HG02610 (cell line): Measurements from ENCODE around the gene EPHA3.

Source experiments
- ATAC-seq: cut with Tn5 transposase; IDR thresholded peaks from one replicate; pipeline ENCODE4 v1.9.1; 2021; ENCODE audit warnings: mild to moderate bottlenecking, moderate library complexity; ENCODE audit not compliant: unreplicated experiment

Gene EPHA3

DNA sequence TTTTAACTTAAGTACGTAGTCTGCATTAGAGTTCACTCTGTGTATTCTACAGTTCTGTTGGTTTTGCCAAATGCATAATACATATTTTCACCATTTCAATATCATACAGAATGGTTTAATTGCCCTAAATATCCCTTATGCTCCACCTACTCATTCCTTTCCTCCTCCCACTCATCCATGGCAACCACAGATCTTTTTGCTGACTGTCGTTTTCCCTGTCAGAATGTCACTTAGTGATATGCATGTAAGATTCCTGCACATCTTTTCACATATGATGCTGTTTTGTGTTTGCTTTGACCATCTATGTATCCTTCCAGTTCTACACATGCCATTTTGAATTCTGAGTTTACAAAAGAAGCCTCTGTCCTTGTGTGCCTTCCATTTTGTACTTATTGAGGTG, 36.7 kb downstream of the EPHA3 start:
- ATAC-seq: no peak

DNA sequence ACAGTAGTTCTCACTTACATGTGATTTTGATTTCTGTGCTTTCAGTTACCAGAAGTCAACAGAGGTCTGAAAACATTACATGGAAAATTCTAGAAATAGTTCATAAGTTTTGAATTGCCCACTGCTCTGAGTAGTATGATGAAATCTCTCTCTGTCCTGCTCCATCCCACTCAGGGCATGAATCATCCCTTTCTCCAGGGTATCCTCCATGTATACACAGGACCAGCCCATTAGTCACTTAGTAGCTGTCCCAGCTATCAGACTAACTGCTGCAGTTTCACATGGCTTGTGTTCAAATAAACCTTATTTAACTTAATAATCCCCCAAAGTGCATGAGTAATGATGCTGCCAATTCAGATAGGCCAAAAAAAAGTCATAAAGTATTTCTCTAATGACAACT, 38.6 kb downstream of the EPHA3 start:
- no peak for ATAC-seq

DNA sequence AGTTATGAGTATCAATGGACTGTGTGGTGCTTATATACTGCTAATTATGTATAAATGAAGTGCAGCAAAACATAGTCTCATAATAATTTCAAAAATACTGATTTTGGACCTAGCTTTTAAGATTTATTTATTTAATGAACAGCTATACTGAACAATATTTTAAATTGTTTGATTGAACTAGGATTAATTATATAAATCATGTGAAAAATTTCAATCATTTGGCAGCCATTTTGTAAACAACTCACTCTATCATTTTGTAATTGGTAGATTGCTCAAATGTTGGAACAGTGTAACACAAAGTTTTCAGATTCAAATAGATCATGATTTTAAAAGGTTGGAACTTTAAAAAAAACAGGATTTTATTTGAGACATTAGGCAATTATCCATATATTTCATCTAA, 47.0 kb downstream of the EPHA3 start:
- ATAC-seq: no peak

GRCh38 chr3:89155811-89156210, 48.4 kb downstream of the EPHA3 start:
- ATAC-seq: no peak

DNA sequence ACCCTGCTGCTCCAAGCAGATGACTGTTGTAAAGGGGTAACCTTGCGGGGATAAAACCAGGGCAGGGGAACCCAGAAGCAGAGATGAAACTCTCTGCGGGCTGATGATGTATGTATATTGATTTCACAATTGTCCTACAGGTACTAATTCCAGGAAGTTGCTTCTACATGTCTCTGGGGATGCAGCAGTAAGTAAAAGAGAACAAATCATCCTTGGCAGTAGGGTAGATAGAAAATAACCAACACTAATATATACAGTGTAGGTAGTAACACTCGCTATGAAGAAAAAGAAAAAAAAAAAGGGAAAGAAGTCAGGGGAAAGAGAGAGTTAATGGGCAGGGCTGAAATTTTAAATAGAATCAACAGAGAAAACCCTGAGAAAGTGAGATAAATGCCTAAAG, 50.2 kb downstream of the EPHA3 start:
- no peak for ATAC-seq

DNA sequence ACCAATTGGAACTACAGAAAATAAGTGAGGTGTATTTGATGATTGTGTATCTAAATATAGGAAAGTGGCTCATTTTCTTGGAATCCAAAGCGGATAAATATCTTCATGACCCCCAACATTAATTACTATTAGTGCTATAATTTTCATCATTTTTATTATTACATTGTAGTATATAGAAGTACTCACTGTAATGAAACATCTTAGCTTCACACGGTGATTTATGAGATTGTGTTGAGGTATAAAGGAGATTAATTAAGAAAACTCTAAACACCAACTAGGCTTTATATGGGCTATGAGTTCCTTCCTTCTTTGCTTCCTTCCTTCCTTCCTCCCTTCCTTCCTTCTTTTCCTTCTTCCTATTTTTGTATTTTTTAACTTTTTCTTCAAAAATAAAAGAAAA, 52.2 kb downstream of the EPHA3 start:
- ATAC-seq: no peak

- no peak for ATAC-seq
Measured at GRCh38 chr3:89164774-89165173, 57.4 kb downstream of the EPHA3 start.

DNA sequence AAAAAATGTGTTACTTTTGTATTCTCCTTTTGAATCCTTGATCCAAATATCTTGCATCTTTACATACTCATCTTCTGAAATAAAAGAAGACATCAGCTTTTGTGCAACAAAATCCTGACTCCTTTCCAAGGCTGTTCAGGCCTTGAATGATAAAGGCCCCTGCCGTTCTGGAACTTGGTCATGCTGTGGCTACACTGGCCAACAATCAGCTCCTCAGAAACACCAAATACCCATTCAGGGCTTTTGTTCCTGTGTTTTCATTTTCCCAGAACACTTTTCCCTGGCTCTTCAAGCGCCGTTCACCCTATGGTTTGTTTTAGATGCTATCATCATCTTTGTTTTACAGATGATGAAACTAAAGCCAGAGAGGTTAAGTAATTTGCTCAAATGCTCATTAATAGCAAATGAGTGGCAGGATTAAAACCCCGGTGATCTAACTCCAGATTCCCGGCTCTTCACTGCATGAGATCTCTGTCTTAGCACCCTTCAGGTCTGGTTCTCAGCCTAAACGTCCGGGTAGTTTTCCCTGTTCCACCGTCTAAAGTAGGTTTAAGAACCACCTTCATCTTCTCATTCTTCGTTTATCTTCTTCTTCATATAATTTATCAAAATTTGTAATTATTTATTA, 58.3 kb downstream of the EPHA3 start:
- no peak for ATAC-seq

DNA sequence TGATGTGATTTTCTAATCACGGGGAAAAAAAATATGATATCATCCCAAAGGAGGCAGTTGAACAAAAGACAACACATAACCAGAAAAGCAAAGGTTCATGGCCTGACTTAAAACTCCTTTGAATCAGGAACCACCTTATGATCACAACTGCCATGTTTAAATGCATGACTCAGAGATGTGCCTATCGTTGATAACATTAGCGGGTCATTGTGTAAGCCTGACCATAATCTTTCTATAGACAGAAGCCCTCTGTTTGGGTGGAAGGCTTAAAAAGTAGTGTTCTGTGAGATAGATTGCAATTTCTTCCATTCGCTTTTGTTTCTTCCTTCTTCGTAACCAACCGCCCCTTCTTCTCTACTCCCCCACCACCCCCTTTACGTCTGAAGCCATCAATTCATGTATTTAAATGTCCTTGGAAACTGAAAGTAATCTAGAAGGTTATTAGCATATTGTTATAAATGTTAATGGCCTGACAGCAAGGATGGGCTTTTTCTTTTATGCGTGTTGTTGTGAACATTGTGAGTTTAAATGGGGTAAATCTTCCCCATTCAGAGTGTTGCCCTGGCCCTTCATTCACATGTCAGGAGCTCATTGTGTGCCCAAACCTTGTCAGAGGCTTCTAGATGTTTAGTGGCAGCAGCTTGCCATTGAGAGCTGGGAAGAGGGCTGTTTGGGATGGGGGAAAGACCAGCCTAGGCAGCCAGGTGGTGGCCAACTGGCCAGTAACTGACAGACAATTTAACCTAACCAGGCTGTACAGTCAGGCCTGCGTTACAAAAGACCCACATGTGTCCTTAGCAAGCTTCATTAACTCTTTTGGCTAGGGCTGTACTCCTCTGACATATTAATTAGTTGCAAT, 64.5 kb downstream of the EPHA3 start:
- ATAC-seq: no peak

- ATAC-seq: no peak
Measured at GRCh38 chr3:89173546-89173945, 66.1 kb downstream of the EPHA3 start.

DNA sequence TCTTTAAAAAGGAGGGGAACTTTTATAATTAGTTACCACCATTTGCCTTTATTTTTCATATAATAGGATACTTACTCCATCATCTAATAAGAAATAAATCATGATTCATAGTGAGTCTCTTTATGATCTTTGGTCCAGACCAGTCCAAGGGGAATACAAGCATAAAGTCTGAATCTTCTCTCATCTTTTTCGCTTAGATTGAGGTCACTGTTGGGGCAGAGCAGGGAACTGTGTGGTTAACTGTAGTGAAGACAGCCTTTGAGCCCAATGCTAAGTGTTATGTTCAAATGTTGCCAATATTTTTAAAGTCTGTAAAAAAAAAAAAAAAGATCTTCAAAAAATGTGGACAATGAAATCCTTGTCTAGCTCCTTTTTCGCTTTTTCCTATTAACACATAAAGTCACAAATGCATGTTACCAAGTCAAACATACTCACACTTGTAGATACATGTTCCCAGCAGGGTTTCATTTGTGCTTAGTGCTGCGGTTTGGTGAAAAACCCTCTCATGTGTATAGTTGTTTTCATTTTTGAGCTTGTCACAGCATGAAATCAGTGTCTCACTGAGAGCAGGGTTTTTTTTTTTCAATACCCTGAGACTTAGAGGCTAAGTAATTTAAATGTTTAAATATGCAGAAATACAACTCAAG, 72.1 kb downstream of the EPHA3 start:
- peak; percentile 97 for ATAC-seq

DNA sequence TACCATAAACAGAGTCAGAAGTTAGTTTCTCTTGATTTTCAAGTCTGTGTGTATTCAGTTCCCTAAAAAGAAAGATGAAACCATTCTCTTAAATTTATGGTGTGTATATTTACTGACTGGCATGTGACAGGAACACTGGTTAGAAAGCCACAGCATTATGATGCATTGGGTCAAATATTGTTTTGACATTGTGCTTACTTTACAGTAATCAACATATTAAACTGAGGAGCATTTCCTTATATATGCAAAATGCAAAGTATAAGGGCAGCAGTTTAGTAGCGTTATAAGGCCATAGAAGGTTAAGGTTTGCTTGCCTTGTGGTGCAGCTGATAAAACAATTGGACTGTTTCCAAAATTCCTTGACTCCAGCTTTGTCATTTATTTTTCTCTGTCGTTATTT, 72.9 kb downstream of the EPHA3 start:
- ATAC-seq: no peak

DNA sequence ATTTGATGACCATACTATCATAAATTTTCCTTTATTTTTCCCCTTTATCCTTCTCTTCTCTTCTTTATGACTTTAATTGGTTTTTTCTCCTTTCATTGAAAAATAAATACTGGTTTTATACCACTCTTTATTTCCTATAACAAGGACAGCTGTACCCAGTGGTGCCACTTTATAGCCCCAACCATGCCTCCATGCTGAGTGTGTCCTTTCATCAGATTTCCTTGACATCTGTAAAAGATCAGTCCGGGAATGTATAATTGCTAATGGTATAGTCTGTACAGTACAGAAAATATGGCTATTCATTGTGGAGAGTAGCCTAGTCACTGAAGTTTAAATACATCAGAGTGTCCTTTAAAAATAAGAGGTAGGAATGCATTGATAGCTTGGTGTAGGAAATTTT, 74.6 kb downstream of the EPHA3 start:
- ATAC-seq: no peak

DNA sequence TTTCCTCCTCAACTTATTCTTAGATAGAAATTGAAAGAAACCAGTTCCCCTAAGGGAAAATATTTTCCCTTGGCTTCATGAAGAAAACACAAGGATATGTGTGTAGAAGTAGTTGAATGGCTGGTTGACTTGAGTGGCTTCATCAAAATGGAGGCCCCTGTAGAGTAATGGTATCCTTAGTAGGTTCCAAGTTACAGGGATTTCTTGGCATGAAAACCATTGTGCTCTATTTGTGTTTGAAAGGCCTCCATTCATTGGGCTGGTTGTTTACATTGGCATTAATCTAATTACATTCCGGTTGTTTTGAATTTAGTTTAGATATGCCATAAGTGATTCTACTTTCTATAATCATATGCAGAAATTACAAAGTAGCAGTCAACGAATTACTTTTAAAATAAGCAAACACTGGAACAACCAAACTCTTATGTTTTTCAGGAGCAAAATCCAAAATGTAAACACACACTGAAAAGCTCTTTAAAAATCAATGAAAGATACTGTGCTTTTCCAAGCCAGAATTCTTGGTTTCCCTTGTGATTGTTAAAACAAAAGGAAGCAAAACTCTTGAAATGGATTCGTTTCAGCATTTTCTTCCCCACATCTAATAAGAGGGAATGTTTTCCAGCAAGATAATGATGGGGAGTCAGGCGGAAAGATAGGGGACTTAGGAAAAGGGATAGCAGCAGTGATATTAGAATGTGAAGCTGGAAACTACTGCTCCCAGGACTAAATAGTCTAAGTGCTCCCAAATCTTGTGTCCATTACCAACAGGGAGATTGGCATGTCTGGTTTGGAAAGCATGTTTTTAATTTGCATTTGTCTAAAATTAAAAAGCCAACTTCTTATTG, 77.0 kb downstream of the EPHA3 start:
- ATAC-seq: no peak

- ATAC-seq: no peak
Measured at GRCh38 chr3:89186456-89186855, 79.0 kb downstream of the EPHA3 start.

DNA sequence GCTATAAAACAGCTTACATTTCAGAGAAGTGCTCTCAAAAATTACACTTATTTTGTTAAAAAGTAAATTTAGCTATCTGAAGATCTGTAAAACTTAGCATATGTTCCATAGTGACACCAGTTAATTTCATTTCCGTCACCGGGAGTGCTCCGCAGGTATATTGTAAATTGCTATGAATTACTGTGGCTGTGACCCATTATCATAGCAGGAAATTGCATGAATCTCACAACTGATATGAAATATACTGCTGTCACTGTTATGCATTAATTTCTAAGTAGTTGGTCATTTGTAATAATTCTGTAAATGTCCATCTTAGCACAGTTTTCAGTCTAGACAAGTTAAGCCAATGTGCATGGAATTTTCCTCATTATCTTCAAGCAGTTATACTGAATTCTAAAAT, 91.2 kb downstream of the EPHA3 start:
- ATAC-seq: no peak

DNA sequence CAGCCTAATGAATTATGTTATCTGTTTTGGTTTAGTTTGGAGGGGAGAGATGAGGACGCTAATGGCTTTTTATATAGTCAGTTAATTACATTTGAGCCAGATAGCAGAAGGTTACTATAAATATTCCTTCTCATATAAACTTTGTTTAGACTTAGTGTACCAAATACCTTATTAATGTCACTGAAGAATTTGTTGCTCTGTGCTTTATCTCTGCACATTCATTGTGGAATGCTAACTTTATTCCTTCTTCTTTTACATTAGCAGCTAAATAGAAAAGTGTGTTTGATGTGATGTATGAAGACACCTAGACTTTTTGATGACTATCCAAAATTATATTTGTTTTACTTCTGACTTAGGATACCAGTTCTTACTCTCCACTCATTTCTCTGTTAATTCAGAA, 105.2 kb downstream of the EPHA3 start:
- no peak for ATAC-seq

DNA sequence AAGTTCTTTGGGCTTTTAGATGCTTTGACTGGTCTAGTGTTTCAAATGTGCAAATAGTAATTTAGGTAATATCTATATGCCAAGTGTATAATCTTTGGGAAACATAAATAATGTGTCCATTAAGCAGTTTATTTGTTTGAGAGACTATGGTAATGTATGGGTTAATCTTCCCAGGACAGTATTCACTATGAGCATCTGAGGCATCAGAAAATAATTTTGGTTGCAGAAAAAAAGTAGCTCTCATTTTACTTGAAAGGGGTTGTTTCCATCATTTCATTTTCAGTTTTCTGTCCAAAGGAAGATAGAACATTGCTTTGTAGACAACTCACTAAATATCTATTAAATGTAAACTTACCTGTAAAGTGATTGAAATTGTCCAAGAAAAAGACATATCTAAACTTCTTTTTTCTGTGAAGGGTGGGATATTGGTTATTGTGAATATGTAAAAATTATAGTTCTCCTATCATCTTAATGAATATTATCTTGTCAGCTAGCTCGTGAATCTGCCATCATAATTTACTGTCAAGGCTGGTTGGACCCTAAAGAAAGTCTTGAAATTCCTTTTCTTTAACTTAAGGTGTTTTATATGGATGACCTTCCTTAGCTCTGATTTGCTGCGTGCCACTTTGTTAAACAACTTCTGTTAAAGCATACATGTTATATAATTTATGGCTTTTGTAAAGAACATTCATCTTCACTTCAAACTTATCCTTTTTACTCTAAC, 108.8 kb downstream of the EPHA3 start:
- no peak for ATAC-seq

DNA sequence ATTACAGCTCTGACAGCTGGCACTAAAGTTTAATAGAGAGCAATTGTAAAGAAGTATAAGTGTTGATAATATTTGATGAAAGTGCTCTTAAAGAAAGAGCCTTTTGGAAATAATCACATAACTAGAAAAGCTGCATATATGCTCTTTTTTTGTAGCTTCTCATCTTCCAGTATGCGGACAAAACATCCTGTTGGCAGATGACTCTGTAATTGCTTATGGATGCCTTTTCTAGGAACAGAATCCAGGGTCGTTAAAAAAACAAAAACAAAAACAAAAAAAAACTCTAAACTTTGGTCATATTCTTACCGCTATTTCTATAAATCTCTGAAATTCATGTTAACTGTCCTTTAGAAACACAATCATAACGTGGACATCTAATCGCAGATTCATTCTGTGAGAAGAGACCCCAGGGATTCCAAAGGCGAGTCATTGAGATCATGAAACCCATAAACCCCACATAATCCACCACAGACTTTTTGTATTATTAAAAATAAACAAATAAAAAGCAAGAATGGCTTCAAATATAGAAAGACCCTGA, 109.8 kb downstream of the EPHA3 start:
- no peak for ATAC-seq

GRCh38 chr3:89221924-89222323, 114.5 kb downstream of the EPHA3 start:
- no peak for ATAC-seq
